GM06990 (cell line): ENCODE results near the gene GPR55.

ENCODE experiments used
- DNase-seq: peaks from one replicate; pipeline ENCODE4 v3.0.0-alpha.2; 2011; ENCODE audit not compliant: insufficient read length; ENCODE audit errors: extremely low read depth
- H3K27me3 ChIP-seq: replicated peaks from 2 replicates; pipeline ENCODE4 v1.6.0; 2011; ENCODE audit warnings: low read length; ENCODE audit not compliant: control insufficient read depth, insufficient read depth
- H3K36me3 ChIP-seq: 2 replicates; pipeline ENCODE4 v1.5.1; 2011; ENCODE audit warnings: low read length; ENCODE audit not compliant: control insufficient read depth, insufficient read depth
- H3K4me3 ChIP-seq: replicated peaks from 2 replicates; pipeline ENCODE4 v1.5.1; 2011; ENCODE audit warnings: low read depth, mild to moderate bottlenecking, control low read depth, low read length
- TF ChIP-seq, protein P1 (sequence below): IDR thresholded peaks from 2 replicates; pipeline ENCODE4 v1.5.1; 2011; ENCODE audit warnings: low read length, control low read depth, mild to moderate bottlenecking, inconsistent platforms; ENCODE audit not compliant: insufficient read depth, poor library complexity, severe bottlenecking

The GPR55 gene

DNA sequence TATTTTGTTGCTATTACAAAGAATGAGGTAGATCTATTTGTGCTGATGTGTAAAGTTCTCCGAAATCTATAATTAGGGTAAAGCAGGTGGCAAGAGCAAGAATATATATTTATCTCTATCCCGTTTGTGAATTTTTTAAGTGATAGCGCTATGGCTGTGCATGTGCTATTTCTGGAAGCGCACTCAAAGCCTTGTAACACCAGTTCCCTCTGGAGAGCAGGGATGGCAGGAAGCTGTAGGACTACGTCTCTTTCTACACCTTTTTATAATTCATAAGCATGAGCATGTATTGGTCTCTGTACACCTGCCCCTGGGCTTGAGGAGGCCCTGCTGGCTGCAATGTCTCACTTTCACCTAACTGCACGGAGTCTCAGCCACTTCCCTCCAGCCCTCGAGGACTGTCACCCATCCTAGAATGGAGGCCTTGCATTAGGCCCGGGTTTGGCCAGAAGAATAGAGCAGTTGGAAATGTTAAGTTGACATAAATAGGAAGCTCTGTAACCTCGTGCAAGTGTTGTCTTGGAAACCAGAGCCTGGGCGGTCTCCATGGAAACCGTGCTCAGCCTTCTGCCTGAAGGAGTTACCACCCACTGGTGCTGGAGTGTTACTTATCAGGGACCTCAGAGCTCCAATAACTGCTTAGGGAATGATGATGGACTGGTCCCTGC is 39.4 kb downstream of the GPR55 start:
- H3K27me3 ChIP-seq: no peaks in the 10 kb centered on the region
- no peak overlapping the region for H3K4me3 ChIP-seq
- TF ChIP-seq, protein P1, sequence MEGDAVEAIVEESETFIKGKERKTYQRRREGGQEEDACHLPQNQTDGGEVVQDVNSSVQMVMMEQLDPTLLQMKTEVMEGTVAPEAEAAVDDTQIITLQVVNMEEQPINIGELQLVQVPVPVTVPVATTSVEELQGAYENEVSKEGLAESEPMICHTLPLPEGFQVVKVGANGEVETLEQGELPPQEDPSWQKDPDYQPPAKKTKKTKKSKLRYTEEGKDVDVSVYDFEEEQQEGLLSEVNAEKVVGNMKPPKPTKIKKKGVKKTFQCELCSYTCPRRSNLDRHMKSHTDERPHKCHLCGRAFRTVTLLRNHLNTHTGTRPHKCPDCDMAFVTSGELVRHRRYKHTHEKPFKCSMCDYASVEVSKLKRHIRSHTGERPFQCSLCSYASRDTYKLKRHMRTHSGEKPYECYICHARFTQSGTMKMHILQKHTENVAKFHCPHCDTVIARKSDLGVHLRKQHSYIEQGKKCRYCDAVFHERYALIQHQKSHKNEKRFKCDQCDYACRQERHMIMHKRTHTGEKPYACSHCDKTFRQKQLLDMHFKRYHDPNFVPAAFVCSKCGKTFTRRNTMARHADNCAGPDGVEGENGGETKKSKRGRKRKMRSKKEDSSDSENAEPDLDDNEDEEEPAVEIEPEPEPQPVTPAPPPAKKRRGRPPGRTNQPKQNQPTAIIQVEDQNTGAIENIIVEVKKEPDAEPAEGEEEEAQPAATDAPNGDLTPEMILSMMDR: no peak
- no peaks in the 10 kb centered on the region for H3K36me3 ChIP-seq
- DNase-seq: no peak

DNA sequence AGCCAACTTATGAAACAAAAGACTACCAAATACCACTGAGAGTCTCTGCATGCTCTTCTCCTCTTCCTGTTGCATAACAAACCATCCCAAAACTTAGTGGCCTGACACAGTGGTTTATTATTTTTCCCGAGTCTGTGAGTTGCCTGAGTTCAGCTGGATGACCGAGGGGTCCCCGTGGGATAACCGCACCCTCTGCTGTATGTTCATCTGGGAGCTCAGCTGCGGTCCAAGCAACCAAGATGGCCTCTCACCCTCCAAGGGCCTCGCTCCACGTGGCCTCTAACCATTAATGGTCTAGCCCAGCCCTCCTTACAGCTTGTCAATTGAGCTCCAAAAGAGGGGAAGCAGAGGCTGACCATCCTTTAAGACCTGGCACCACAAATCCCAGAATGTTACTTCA is 43.2 kb downstream of the GPR55 start:
- TF ChIP-seq, protein P1: no peak
- Histone ChIP-seq H3K36me3 (peaks cover 14% of the 10 kb centered on the region), H3K4me3 (no peak overlapping the region), H3K27me3 (no peaks in the 10 kb centered on the region)
- no peak for DNase-seq

DNA sequence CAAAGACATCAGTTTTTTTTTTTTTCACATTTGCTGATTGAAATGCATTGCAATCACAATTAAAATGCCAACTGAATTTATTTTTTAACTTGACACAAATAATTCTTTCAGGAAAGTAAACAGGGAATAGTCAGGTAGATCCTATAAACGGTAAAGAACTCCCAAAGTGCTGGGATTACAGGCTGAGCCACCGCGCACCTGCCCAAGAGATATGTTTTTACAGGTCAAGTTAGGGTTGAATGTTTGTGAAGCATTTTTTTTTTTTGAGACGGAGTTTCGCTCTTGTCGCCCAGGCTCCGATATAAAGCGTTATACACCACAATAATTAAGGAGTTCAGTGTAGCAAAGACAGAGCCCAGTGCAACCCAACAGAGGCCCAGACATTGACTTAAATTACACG is 45.2 kb downstream of the GPR55 start:
- no peaks in the 10 kb centered on the region for H3K27me3 ChIP-seq
- peaks cover 25% of the 10 kb centered on the region for H3K36me3 ChIP-seq
- TF ChIP-seq, protein P1: no peak
- H3K4me3 ChIP-seq: no peak overlapping the region
- no peak for DNase-seq

DNA sequence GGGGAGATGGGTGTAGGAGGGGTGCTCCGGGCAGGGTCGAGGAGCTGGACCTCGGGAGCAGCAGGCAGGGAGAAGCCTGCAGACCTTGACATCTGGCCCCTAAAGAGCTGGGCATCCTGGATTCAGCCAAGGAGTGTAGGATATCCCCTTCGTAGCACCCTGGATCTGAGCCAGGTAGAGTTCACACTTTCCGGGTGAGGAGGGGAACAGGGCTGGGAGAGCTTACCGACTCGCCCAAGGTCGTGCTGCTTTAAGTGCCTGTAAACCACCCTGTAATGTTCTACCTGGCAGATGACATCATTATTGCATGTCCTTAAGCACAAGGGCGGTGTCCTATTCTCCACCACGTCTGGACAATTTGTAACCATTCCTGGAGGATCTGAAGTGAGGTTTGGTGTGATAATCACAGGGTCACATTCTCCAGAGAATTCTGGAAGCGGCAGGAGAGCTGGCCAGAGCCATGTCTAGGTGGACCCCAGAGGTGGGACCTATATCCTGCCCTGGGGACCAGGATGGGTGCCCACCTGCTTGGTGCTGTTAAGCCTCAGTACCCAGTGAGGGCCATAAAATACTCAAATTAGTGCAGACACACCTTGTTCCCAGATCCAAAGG is 45.7 kb downstream of the GPR55 start:
- H3K4me3 ChIP-seq: no peak overlapping the region
- no peak for DNase-seq
- TF ChIP-seq, protein P1: no peak
- H3K27me3 ChIP-seq: no peaks in the 10 kb centered on the region
- H3K36me3 ChIP-seq: peaks cover 27% of the 10 kb centered on the region

DNA sequence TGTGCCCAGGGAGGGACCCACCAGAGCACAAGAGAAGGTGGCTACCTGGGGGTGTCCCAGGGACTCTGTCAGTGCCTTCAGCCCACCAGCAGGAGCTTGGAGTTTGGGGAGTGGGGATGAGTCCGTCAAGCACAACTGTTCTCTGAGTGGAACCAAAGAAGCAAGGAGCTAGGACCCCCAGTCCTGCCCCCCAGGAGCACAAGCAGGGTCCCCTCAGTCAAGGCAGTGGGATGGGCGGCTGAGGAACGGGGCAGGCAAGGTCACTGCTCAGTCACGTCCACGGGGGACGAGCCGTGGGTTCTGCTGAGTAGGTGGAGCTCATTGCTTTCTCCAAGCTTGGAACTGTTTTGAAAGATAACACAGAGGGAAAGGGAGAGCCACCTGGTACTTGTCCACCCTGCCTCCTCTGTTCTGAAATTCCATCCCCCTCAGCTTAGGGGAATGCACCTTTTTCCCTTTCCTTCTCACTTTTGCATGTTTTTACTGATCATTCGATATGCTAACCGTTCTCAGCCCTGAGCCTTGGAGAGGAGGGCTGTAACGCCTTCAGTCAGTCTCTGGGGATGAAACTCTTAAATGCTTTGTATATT is 46.3 kb downstream of the GPR55 start:
- DNase-seq: no peak
- peaks cover 27% of the 10 kb centered on the region for H3K36me3 ChIP-seq
- H3K4me3 ChIP-seq: no peak overlapping the region
- TF ChIP-seq, protein P1: no peak
- H3K27me3 ChIP-seq: no peaks in the 10 kb centered on the region
